ENCODE results near the gene CNTRL. TPM values are rescaled to one million over a fixed set of nuclear protein-coding genes. Genes with fewer than 3 reads are reported as not detected.
A peak's percentile ranks its signal among the peaks of the same experiment; 100 is the strongest.

Gene CNTRL
- total RNA-seq, 1 experiment from 2014 or later = 11.6 TPM

- peaks cover 11 to 12% of the 10 kb centered on the region in 2 experiments for H3K4me1 Mint-ChIP-seq
- no peak overlapping the region for H3K56ac ChIP-seq (ENCODE audit: insufficient read length, low read depth, low read length)
- DNase-seq = no peak
- H3K4ac ChIP-seq (ENCODE audit: low read depth, low read length) = no peak overlapping the region
- no peaks in the 10 kb centered on the region for H3K79me2 ChIP-seq (ENCODE audit: insufficient read depth, low read length)
- H3K18ac ChIP-seq (ENCODE audit: insufficient read length, low read depth, low read length) = no peak overlapping the region
- H2AK5ac ChIP-seq (ENCODE audit: insufficient read length, low read length) = no peak overlapping the region
- no peaks in the 10 kb centered on the region for H3K9me3 ChIP-seq (ENCODE audit: control insufficient read depth, low read depth, low read length)
- no peak overlapping the region for H2BK20ac ChIP-seq (ENCODE audit: low read depth, low read length, poor library complexity, severe bottlenecking)
- no peaks in the 10 kb centered on the region for H4K20me1 ChIP-seq (ENCODE audit: control insufficient read depth, insufficient read depth, insufficient read length)
- no CpG with 5 or more reads among the region's 2 CpGs for WGBS (ENCODE audit: extremely low coverage, insufficient read length, low lambda C conversion rate)
- H3K27ac ChIP-seq (ENCODE audit: insufficient read length, low read depth, low read length) = no peak overlapping the region
- H4K5ac ChIP-seq (ENCODE audit: insufficient read length, low read depth, low read length) = no peak overlapping the region
- H3K23me2 ChIP-seq (ENCODE audit: insufficient read length, low read depth, low read length, poor library complexity, severe bottlenecking) = peaks cover under 1% of the 10 kb centered on the region
- H3K4me1 ChIP-seq (ENCODE audit: insufficient read depth, low read length) = no peaks in the 10 kb centered on the region; the same call in 1 of the 2 replicates
- H3K36me3 Mint-ChIP-seq (ENCODE audit: insufficient read depth in 1 of 3, low read depth in 3 of 3) = no peaks in the 10 kb centered on the region; a peak in 2 of 7 replicates
- H4K8ac ChIP-seq (replicated peaks; ENCODE audit: insufficient read length, low read depth, low read length) = no peak overlapping the region
- H2BK5ac ChIP-seq (ENCODE audit: insufficient read length, low read length) = no peak overlapping the region
- TF ChIP-seq CTCF (conservative IDR thresholded peaks at IDR 0.05) = no peak
- peaks cover 75% of the 10 kb centered on the region for H3K27me3 Mint-ChIP-seq (ENCODE audit: low read depth)
- no peaks in the 10 kb centered on the region for H3K27me3 ChIP-seq (ENCODE audit: insufficient read depth, low read length)
- no peak overlapping the region for H2AFZ ChIP-seq (ENCODE audit: low read length)
- no peak overlapping the region for H3T11ph ChIP-seq (ENCODE audit: low read length)
- no peak overlapping the region for H3K4me2 ChIP-seq (ENCODE audit: insufficient read depth, insufficient read length, low read length)
- H3K4me3 Mint-ChIP-seq = no peak overlapping the region
- no peak overlapping the region for H3K9ac ChIP-seq (ENCODE audit: extremely low read depth, insufficient read length, low read length)
- no peak overlapping the region for H2BK120ac ChIP-seq (ENCODE audit: low read depth, low read length, poor library complexity, severe bottlenecking)
- no peaks in the 10 kb centered on the region for H3K79me1 ChIP-seq (ENCODE audit: insufficient read depth, low read depth, low read length, poor library complexity, severe bottlenecking)
- peak overlapping the region in 1 of 3 experiments; percentile 33; a peak in 1 of 7 replicates for H3K27ac Mint-ChIP-seq
- no peaks in the 10 kb centered on the region; a peak in 1 of 5 replicates for H3K9me3 Mint-ChIP-seq
- H3K23ac ChIP-seq (ENCODE audit: insufficient read length, low read depth, low read length) = no peak overlapping the region
- no peak overlapping the region for H2BK15ac ChIP-seq (ENCODE audit: low read depth, low read length)
- H4K91ac ChIP-seq (ENCODE audit: insufficient read length, low read depth, low read length) = no peak overlapping the region
- H3K14ac ChIP-seq (ENCODE audit: insufficient read depth, low read length) = no peak overlapping the region
- H2BK12ac ChIP-seq (ENCODE audit: insufficient read length, low read depth, low read length) = no peak overlapping the region
Measured at GRCh38 chr9:121207371-121207940, 132.7 kb downstream of the CNTRL start.
